KMS-11 (cell line): ENCODE data around the gene ALG6.

Source experiments
- H2AFZ ChIP-seq: fragments of 200-600 bp; sonication (generic); 2 replicates; pipeline ENCODE4 v1.6.1; 2016; ENCODE audit warnings: antibody characterized with exemption, mixed run types, low read depth
- H3K27ac ChIP-seq: fragments of 200-600 bp; sonication (generic); 2 replicates; pipeline ENCODE4 v1.6.1; 2016; ENCODE audit warnings: mild to moderate bottlenecking, mixed run types
- H3K27me3 ChIP-seq: fragments of 200-600 bp; sonication (generic); 2 replicates; pipeline ENCODE4 v1.6.1; 2017; ENCODE audit warnings: mild to moderate bottlenecking, low read depth, mixed run types, moderate library complexity; ENCODE audit not compliant: insufficient read depth
- H3K36me3 ChIP-seq: fragments of 200-600 bp; sonication (generic); 2 replicates; pipeline ENCODE4 v1.6.1; 2017; ENCODE audit warnings: mild to moderate bottlenecking, mixed run types; ENCODE audit not compliant: insufficient read depth
- H3K4me1 ChIP-seq: fragments of 200-600 bp; sonication (generic); 2 replicates; pipeline ENCODE4 v1.6.1; 2016; ENCODE audit warnings: mild to moderate bottlenecking, low read depth, mixed run types; ENCODE audit not compliant: poor library complexity, severe bottlenecking
- H3K4me2 ChIP-seq: fragments of 200-600 bp; sonication (generic); 2 replicates; pipeline ENCODE4 v1.7.0; 2016; ENCODE audit warnings: mild to moderate bottlenecking, mixed run types
- H3K4me3 ChIP-seq: fragments of 200-600 bp; sonication (generic); IDR thresholded peaks from 2 replicates; pipeline ENCODE4 v1.6.1; 2017; ENCODE audit warnings: low read depth, low read length, mixed read lengths; ENCODE audit not compliant: insufficient read depth
- H3K79me2 ChIP-seq: fragments of 200-600 bp; sonication (generic); 2 replicates; pipeline ENCODE4 v1.6.1; 2016; ENCODE audit warnings: low read depth, mixed run types; ENCODE audit not compliant: insufficient read depth
- H3K9ac ChIP-seq: fragments of 200-600 bp; sonication (generic); 2 replicates; pipeline ENCODE4 v1.6.1; 2016; ENCODE audit warnings: mild to moderate bottlenecking, mixed run types
- H4K20me1 ChIP-seq: fragments of 200-600 bp; sonication (generic); 2 replicates; pipeline ENCODE4 v1.6.1; 2016; ENCODE audit warnings: mild to moderate bottlenecking, mixed run types; ENCODE audit not compliant: insufficient read depth
- TF ChIP-seq, protein P1 (sequence below): fragments of 200-600 bp; sonication (generic); conservative IDR thresholded peaks from 2 replicates; pipeline ENCODE4 v1.6.1; 2017; ENCODE audit warnings: low read depth, mild to moderate bottlenecking, antibody characterized with exemption, low read length, moderate library complexity, mixed read lengths

The ALG6 gene

DNA sequence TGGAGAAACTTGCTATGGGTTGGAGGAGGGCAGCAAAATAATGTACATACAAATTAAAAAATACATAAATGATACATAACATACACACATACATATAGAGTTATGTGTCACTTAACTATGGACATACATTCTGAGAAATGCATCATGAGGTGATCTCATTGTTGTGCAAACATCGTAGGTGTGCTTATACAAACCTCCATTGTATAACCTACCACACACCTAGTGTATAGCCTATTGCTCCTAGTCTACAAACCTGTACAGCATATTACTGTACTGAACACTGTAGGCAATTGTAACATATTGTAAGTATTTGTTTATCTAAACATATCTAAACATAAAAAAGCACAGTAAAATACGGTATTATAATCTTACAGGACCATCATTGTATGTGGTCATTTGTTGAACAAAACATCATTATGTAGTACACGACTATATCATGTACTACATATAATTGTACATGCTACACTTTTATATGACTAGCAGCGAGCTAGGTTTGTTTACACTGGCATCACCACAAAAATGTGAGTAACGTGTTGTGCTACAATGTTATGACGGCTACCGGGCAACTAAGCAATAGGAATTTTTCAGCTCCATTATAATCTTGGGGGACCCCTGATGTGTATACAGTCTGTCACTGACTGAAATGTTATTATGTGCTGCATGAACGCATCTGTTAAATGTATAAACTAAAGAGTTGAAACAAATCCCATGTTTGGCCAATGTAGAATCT lies 120.1 kb downstream of the ALG6 start:
- Histone ChIP-seq H3K27ac (no peak overlapping the region), H3K9ac (no peak overlapping the region), H3K4me3 (no peak overlapping the region), H2AFZ (no peak overlapping the region), H3K4me2 (no peak overlapping the region), H3K4me1 (no peaks in the 10 kb centered on the region), H3K79me2 (no peaks in the 10 kb centered on the region), H4K20me1 (no peaks in the 10 kb centered on the region), H3K36me3 (no peaks in the 10 kb centered on the region), H3K27me3 (no peaks in the 10 kb centered on the region)
- TF ChIP-seq, protein P1, sequence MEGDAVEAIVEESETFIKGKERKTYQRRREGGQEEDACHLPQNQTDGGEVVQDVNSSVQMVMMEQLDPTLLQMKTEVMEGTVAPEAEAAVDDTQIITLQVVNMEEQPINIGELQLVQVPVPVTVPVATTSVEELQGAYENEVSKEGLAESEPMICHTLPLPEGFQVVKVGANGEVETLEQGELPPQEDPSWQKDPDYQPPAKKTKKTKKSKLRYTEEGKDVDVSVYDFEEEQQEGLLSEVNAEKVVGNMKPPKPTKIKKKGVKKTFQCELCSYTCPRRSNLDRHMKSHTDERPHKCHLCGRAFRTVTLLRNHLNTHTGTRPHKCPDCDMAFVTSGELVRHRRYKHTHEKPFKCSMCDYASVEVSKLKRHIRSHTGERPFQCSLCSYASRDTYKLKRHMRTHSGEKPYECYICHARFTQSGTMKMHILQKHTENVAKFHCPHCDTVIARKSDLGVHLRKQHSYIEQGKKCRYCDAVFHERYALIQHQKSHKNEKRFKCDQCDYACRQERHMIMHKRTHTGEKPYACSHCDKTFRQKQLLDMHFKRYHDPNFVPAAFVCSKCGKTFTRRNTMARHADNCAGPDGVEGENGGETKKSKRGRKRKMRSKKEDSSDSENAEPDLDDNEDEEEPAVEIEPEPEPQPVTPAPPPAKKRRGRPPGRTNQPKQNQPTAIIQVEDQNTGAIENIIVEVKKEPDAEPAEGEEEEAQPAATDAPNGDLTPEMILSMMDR, result no peak
